Gastrocnemius medialis (tissue), 4 donors: Measurements from ENCODE around the gene SERINC3. TPM values are rescaled to one million over a fixed set of nuclear protein-coding genes. Genes with fewer than 3 reads are reported as not detected.

ENCODE experiments used
- ATAC-seq, 2 donors: fragments of 150-250 bp; one replicate each; pipeline ENCODE4 v1.9.1; 2016
- DNase-seq, 2 donors: peaks; one replicate each; pipeline ENCODE4 v3.0.0-alpha.2; 2019
- H3K27ac ChIP-seq, 4 donors: fragments of 200-600 bp; sonication (generic); 1 replicate in 1 of 4; 2 replicates in 3 of 4; pipeline ENCODE4 v1.5.1; 2016 to 2018; ENCODE audit warnings: mild to moderate bottlenecking in 2 of 4, moderate library complexity in 1 of 4
- H3K27me3 ChIP-seq, 3 donors: fragments of 200-600 bp; sonication (generic) in 2 of 3; 1 replicate in 1 of 3; 2 replicates in 2 of 3; pipeline versions ENCODE4 v1.5.1 to v1.6.0; 2016 to 2019; ENCODE audit warnings: mild to moderate bottlenecking in 1 of 3, moderate library complexity in 1 of 3
- H3K36me3 ChIP-seq, 2 donors: fragments of 200-600 bp; sonication (generic) in 1 of 2; one replicate each; pipeline ENCODE4 v1.5.1; 2017 to 2018
- H3K4me1 ChIP-seq, 2 donors: fragments of 200-600 bp; sonication (generic) in 1 of 2; one replicate each; pipeline ENCODE4 v1.5.1; 2016 to 2017; ENCODE audit warnings: mild to moderate bottlenecking in 2 of 2
- H3K4me3 ChIP-seq, 4 donors: fragments of 200-600 bp; sonication (generic) in 3 of 4; 1 replicate in 1 of 4; 2 replicates in 3 of 4; pipeline ENCODE4 v1.5.1; 2016 to 2019; ENCODE audit warnings: mild to moderate bottlenecking in 2 of 4
- H3K9me3 ChIP-seq, 3 donors: fragments of 200-600 bp; sonication (generic) in 2 of 3; 1 replicate in 1 of 3; 2 replicates in 2 of 3; pipeline ENCODE4 v1.5.1; 2016 to 2019
- CTCF ChIP-seq, 5 experiments: fragments of 450-650 bp in 3 of 5; fragments of 200-600 bp in 2 of 5; sonication (generic) in 2 of 5; IDR thresholded peaks in 4 of 5; conservative IDR thresholded peaks in 1 of 5; 1 replicate in 4 of 5; 2 replicates in 1 of 5; pipeline ENCODE4 v1.5.1; 2016 to 2019; ENCODE audit warnings: antibody characterized with exemption in 5 of 5, mild to moderate bottlenecking in 3 of 5, moderate library complexity in 3 of 5
- POLR2A ChIP-seq, 2 donors: fragments of 450-650 bp; IDR thresholded peaks; one replicate each; pipeline ENCODE4 v1.6.1; 2017; ENCODE audit warnings: antibody characterized with exemption in 2 of 2, mild to moderate bottlenecking in 2 of 2, moderate library complexity in 2 of 2
- in situ Hi-C, 4 donors: fragments of 200-750 bp; cut with MboI; loops; one replicate each; pipeline versions ENCODE4 v1.15.0 to v1.8.0; 2017; ENCODE audit warnings: low sequenced_read_pairs in 4 of 4
- intact Hi-C: fragments of 100-400 bp; cut with DNase I; formaldehyde crosslinking; loops from one replicate; pipeline ENCODE4 v1.15.1; 2023; ENCODE audit warnings: low total_unique reads
- total RNA-seq, 4 donors: library from RNA; depleted of rRNA; stranded (reverse); fragments of >200 nt; gene quantifications; one replicate each; pipeline versions ENCODE4 v1.1.0 to v1.2.3, GENCODE V29; 2016

Gene SERINC3
- total RNA-seq, 4 donors from 2014 or later = 93.3 to 174 (median 139) TPM

- TF ChIP-seq POLR2A (IDR thresholded peaks at IDR 0.05) (no peak), CTCF (IDR thresholded peaks at IDR 0.05 in 4 of 5, conservative IDR thresholded peaks at IDR 0.05 in 1 of 5) (no peak)
- Histone ChIP-seq H3K27ac (peak overlapping the region in 3 of 4 donors; percentile 10 to 90 (median 16)), H3K9me3 (no peaks in the 10 kb centered on the region), H3K36me3 (peaks cover 0 to 59% of the 10 kb centered on the region in 2 donors), H3K4me1 (peaks cover 2 to 10% of the 10 kb centered on the region in 2 donors), H3K4me3 (no peak overlapping the region), H3K27me3 (no peaks in the 10 kb centered on the region)
- in situ Hi-C loops = no loop called here
- intact Hi-C loops = no loop called here
- DNase-seq = no peak
- ATAC-seq = no peak
Observed at GRCh38 chr20:44489223-44489622, 32.6 kb downstream of the SERINC3 start.

- peaks cover 0 to 10% of the 10 kb centered on the region in 2 donors for H3K4me1 ChIP-seq
- H3K36me3 ChIP-seq = peaks cover 0 to 61% of the 10 kb centered on the region in 2 donors
- peak overlapping the region in 3 of 4 donors; percentile 9 to 28 (median 10) for H3K27ac ChIP-seq
- DNase-seq (no peak), ATAC-seq (no peak)
- no peak for TF ChIP-seq POLR2A (IDR thresholded peaks at IDR 0.05)
- TF ChIP-seq CTCF (IDR thresholded peaks at IDR 0.05 in 4 of 5, conservative IDR thresholded peaks at IDR 0.05 in 1 of 5) = no peak
- H3K27me3 ChIP-seq = no peaks in the 10 kb centered on the region
- in situ Hi-C loops = no loop called here
- intact Hi-C loops = no loop called here
- no peaks in the 10 kb centered on the region for H3K9me3 ChIP-seq
- H3K4me3 ChIP-seq = no peak overlapping the region
Observed at GRCh38 chr20:44488551-44488950, 33.3 kb downstream of the SERINC3 start.

- intact Hi-C loops = no loop called here
- in situ Hi-C loops = no loop called here
- TF ChIP-seq POLR2A (IDR thresholded peaks at IDR 0.05) (no peak), CTCF (IDR thresholded peaks at IDR 0.05 in 4 of 5, conservative IDR thresholded peaks at IDR 0.05 in 1 of 5) (no peak)
Observed at GRCh38 chr20:44485830-44486198, 36.1 kb downstream of the SERINC3 start.

GRCh38 chr20:44485078-44485829 lies 36.6 kb downstream of the SERINC3 start:
- Histone ChIP-seq H3K27me3 (no peaks in the 10 kb centered on the region), H3K27ac (peak overlapping the region; percentile 8 to 77 (median 62)), H3K9me3 (no peaks in the 10 kb centered on the region), H3K4me3 (no peak overlapping the region), H3K4me1 (peaks cover 0 to 17% of the 10 kb centered on the region in 2 donors), H3K36me3 (peaks cover 0 to 65% of the 10 kb centered on the region in 2 donors)
- no peak for TF ChIP-seq CTCF (IDR thresholded peaks at IDR 0.05 in 4 of 5, conservative IDR thresholded peaks at IDR 0.05 in 1 of 5)
- TF ChIP-seq POLR2A (IDR thresholded peaks at IDR 0.05) = no peak
- in situ Hi-C loops (no loop called here), intact Hi-C loops (no loop called here)
- DNase-seq = no peak
- ATAC-seq = peak; percentile 22 to 78

More at GRCh38 chr20:44485830-44486198, 36.1 kb downstream of the SERINC3 start:
- Histone ChIP-seq H3K27ac (peak overlapping the region; percentile 8 to 77 (median 62)), H3K4me1 (peaks cover 0 to 17% of the 10 kb centered on the region in 2 donors), H3K4me3 (no peak overlapping the region), H3K36me3 (peaks cover 0 to 64% of the 10 kb centered on the region in 2 donors), H3K9me3 (no peaks in the 10 kb centered on the region), H3K27me3 (no peaks in the 10 kb centered on the region)
- no peak for ATAC-seq
- DNase-seq = no peak
